Measurements from ENCODE around the gene LNX1.
"Not testable (repeated sequence)": the region's sequence is repeated elsewhere in the genome, so short reads cannot be mapped to it uniquely, and the experiment has no call there.

LNX1 gene

GRCh38 chr4:53455766-53456165, 135.5 kb downstream of the LNX1 start:
- FAIRE-seq: peak; percentile 27

DNA sequence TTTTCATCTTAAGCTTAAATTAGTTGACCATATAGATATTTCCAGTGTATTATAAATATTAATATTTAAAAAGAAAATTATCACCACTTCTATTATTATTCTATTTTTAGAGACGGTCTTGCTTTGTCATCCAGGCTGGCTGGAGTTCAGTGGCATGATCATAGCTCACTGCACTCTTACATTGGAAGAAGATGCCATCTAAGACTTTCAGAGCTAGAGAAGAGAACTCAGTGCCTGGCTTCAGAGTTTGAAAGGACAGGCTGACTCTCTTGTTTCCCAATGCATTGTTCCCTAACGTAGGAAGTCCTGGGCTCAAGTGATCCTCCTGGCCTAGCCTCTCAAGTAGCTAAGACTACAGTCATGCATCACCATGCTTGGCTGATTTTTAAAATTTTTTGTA, 137.9 kb downstream of the LNX1 start:
- FAIRE-seq: no peak

- FAIRE-seq: no peak
Measured at GRCh38 chr4:53450773-53451172, 140.5 kb downstream of the LNX1 start.

- FAIRE-seq: no peak
Measured at GRCh38 chr4:53444954-53445353, 146.3 kb downstream of the LNX1 start.

DNA sequence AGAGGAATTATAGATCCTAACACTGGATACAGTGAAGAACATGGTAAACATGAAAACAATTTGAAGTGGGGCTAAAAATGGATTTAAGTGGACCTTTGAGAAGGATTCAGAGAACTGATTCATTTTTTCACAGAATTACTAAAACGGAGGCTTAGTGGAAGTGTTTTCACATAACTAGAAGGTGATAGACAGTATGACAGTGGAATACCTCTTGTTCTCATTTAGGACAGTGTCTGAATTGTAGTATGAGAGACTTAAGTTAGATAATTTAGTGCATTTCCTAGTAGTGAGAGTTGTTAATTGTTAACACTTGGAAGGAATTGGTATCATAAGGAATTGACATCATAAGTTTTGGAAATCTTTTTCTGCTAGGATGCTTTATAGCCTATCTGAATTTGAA, 149.7 kb downstream of the LNX1 start:
- FAIRE-seq: no peak

GRCh38 chr4:53436251-53436650, 155.0 kb downstream of the LNX1 start:
- no peak for FAIRE-seq

- FAIRE-seq: no peak
Measured at GRCh38 chr4:53432528-53433424, 158.5 kb downstream of the LNX1 start.

DNA sequence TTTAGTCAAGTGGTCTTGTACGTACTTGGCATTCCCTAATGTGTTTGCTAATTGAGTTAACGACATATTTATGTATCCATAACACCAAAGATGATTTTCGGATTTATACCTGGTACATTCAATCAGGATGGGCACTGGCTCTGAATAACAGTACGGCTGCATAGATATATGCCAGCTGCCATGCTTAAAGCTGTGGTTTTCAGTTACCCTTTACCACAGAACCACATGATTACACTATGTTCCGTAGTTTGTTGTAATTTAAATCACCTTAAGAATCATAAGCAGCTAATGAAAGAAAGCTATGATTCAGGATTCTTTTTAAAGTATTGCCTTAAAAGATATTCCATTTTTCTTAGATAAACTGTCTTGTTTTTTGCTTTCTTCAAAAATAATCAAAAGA, 160.2 kb downstream of the LNX1 start:
- FAIRE-seq: no peak

DNA sequence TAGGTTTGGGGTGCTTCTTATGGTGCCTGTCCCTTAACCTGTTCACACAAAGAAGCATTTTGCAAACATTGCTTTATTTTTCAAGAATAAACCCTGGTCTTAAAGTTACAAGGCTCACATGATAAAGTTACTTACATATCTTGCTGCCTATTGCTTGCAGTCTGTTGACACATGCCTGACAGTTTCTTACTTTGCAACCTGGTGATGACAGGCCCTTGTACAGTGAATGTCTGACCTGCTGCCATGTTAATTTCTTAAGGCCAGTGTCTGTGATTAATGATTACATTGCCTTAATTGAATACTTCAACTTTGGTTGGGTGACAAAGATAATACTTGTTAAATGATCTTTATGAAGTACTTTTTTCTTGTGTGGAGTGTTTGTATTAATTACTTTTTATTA, 163.9 kb downstream of the LNX1 start:
- no peak for FAIRE-seq

- FAIRE-seq: no peak
Measured at GRCh38 chr4:53424280-53424679, 167.0 kb downstream of the LNX1 start.

DNA sequence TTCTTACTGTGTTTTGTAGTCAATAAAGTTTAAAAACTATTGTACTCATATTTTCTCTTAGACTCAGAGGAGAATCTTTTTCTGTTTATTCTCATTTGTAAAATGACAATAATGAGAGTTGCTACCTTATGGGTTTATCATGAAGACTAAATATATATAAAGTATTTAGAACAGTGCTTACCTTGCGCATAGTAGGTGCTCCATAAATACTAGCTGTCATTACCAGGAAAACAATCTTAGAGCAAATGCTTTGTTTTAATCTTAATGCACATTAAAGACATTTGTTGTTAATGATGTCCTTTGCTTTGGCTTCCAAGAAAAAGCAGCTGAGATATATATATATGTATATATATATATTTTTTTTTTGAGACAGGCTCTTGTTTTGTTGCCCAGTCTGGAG, 168.9 kb downstream of the LNX1 start:
- FAIRE-seq: no peak

DNA sequence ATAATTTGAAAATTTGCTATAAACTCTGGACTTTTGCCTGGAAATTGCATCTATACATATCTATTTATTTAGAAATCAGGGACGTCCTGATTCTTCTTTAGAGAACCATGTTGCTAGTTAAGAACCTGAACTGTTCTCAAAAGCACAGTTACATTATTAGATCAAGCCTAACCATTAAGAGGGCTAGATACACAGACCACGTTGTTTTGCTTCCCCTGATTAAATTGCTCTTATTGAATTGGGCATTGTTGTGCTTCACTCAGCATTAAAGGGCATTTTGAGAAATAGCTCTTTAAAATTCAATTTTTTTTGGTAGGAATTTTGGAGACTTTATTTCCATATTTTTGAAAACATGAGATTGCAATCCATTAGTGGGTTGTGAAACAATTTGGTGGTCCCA, 169.5 kb downstream of the LNX1 start:
- FAIRE-seq: peak; percentile 13

DNA sequence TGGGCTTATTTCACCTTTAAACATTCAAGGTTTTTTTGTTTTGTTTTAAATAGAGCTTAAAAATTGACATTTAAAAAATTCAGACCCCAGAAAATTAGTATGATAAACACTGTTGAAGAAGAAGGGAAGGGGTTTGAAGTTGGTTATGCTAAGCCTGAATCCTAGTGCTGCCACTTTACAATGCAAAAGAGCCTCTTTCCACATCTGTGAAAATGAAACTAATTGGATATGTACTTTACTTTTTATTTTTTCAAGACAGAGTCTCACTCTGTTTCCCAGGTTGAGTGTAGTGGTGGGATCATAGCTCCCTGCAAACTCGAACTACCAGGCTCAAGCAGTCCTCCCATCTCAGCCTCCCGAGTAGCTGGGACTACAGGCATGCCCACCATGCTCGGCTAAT, 172.1 kb downstream of the LNX1 start:
- no peak for FAIRE-seq

DNA sequence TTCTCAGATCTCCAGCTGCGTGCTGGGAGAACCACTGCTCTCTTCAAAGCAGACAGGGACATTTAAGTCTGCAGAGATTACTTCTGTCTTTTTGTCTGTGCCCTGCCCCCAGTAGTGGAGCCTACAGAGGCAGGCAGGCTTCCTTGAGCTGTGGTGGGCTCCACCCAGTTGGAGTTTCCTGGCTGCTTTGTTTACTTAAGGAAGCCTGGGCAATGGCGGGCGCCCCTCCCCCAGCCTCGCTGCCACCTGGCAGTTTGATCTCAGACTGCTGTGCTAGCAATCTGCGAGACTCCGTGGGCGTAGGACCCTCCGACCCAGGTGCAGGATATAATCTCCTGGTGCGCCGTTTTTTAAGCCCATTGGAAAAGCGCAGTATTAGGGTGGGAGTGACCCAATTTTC, 181.8 kb downstream of the LNX1 start:
- not testable (repeated sequence) for FAIRE-seq

Measured in islet of Langerhans (tissue), 1 donor.